GM12874 (cell line): Measurements from ENCODE around the gene KLK8.

ENCODE experiments used
- CTCF ChIP-seq: IDR thresholded peaks from 2 replicates; pipeline ENCODE4 v1.5.1; 2011; ENCODE audit warnings: low read depth, mild to moderate bottlenecking, control low read depth, low read length, moderate library complexity; ENCODE audit not compliant: insufficient read depth

KLK8 gene

GRCh38 chr19:50980208-50980607 lies 21.2 kb downstream of the KLK8 start:
- no peak for TF ChIP-seq CTCF

DNA sequence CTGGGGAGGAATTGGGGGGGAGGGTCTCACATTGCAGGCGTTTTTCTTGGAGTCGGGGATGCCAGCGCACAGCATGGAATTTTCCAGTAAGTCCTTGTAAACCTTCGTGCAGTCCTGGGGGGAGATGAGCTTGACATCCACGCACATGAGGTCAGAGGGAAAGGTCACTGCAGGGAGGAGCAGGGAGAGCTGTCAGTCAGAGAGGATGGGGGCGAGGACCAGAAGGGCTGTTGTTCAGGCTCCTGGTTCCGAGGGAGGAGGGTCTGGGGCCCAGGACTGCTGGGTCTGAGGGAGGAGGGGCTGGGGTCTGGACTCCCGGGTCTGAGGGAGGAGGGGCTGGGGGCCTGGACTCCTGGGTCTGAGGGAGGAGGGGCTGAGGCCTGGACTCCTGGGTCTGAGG lies 21.6 kb downstream of the KLK8 start:
- TF ChIP-seq CTCF: no peak

- TF ChIP-seq CTCF: no peak
Observed at GRCh38 chr19:50978772-50979390, 22.5 kb downstream of the KLK8 start.

DNA sequence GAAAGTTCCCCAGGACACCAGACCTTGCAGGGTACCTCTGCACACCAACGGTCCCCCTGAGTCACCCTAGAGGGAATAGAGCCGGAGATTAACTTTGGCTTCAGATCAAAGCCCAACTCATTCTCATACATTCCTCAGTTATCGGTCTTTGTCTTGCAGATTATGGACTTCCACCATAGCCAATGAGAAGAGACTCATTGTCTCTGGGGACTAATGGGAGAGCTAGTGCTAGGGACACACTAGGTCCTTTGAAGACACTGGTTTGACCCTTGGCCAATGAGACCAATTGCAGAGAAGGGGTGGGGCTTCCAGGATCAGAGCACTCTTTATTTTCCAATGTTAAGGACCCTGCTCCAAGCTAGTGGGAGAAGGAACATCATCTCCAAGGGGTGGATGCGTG lies 23.8 kb downstream of the KLK8 start:
- TF ChIP-seq CTCF: no peak

DNA sequence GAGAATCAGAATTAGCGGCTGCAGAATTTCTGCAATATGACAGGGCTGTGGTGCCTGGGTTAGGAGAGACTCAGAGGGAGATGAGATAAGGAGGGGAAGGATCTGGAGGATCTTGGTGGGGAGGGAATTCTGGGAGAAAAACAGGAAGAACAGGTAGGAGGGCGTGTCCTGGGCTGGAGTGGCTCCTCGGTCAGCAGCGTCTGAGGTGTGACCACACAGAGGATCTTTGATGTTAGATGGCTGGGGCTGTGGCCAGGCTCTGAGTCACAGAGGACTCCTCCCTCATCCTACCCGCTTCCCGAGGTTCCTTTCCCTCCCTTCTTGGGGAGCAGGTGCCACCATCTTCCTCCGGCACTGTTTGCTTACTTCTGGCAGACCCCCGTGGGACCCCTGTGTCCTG lies 25.6 kb downstream of the KLK8 start:
- no peak for TF ChIP-seq CTCF

GRCh38 chr19:50974702-50975556 lies 26.5 kb downstream of the KLK8 start:
- no peak for TF ChIP-seq CTCF

DNA sequence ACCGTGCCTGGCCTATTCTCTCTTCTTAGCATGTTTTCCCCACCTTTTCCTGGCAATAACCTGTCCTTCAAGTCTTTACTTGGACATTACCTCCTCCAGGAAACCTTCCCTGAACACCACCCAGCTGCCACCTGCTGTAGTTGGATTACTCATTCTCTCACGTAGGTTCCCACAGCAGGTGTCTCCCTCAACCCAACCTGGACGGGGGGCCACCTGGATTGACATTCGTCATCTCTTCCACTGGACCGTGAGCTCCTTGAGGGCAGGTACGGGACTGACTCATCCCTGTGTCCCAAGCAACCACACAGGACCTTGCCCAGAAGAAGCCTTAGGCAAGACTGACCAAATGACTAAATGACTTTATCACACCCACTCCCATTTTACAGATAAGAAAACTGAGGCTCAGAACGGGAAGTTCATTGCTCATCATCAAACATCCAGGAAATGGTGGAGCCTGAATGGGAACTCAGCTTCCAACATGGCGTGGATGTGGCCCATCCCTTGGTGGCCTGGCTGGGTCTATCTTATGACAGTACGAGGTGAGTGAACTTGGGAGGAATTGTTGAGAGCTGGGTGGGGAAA lies 28.5 kb downstream of the KLK8 start:
- no peak for TF ChIP-seq CTCF
